DMS 273 (cell line): ENCODE data around the gene CYP46A1.

Experiments
- DNase-seq: peaks from one replicate; lab custom pipeline; 2025; ENCODE audit not compliant: unreplicated experiment; lab: John Stamatoyannopoulos, UW

CYP46A1 gene

DNA sequence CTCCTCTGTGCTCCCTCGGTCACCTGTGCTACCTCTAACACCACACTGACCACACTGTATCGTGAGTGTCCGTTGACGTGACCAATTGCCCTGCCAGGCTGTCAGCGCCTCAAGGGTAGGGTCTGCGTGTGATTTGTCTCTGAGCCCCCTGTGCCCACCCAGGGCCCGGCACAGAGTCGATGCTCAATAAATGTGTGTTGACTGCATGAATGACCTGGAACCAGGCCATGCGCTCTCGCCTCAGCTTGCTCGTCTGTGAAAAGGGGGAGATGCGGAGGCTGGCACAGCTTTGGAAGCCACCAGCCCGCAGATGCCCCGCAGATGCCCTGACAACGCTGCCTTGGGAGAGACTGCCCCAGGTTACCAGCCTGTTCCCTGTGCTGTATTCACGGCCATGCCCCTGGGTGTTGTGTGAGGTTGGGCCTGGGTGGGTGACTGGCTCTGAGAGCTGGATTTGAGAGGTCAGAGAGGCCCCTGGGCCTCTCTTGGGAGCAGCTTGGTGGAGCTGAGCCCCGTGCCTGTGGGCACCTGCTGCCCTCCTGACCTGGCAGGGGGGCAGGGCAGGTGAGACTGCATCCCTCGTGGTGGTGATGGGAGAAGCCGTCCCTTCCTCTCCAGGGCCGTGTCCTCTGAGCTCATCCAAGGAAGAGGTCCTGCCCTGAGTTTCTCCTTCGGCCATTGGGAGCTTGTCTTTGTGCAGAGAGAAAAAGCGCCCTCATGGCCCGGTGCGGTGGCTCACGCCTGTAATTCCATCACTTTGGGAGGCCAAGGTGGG lies 43.2 kb downstream of the CYP46A1 start:
- DNase-seq: no peak

DNA sequence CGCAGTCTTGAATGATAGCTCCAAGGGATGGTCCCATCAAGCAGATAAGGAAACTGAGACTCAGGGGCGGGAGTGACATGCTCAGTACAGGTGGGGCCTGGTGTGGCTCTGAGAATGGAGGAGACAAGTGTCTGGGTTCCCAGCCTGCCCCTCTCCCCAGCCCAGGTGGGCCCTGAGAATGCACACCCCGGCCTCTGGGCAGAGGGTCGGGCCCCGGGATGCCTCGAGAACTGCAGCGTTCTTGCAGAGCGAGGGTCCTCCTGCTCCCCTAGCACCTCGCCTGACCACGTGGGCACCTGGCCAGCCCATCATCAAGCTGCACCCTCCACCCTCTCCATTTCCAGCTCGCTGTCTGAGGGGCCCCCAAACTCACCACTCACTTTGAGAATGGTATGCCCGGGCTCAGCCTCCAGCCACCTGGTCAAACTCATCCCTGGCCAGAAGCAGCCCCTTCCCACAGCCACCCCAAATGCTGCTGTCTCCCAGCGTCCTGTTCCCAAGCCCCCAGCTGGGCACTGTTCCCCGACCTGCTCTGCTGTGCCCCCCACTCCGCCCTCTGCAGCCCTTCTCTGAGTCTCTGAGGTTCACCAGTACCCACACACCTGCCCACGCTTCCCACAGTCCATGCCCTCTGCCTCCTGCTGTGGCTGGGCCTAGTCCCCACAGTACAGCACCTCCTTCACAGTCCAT lies 44.3 kb downstream of the CYP46A1 start:
- DNase-seq: no peak

DNA sequence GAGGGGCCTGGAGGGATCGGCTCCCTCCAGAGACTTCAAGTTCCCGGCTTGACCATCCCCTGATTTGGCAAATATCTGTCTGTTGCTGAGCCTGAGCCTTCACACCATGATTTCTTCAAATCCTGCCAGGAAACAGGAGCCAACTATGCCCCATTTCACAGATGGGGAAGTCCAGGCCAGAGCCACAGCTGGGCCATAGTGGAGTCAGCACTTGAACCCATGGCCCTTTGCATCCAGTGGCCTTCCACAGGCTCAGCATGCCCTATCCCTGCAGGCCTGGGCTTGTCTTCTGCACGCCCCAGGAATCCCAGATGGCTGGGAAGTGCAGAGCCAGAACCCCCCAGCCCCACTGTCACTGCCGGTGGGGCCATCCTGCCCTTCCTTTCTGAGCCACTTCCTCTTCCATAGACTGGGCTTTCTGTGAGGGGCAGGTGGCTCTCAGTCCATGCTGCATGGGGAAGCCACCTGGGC lies 44.9 kb downstream of the CYP46A1 start:
- no peak for DNase-seq

DNA sequence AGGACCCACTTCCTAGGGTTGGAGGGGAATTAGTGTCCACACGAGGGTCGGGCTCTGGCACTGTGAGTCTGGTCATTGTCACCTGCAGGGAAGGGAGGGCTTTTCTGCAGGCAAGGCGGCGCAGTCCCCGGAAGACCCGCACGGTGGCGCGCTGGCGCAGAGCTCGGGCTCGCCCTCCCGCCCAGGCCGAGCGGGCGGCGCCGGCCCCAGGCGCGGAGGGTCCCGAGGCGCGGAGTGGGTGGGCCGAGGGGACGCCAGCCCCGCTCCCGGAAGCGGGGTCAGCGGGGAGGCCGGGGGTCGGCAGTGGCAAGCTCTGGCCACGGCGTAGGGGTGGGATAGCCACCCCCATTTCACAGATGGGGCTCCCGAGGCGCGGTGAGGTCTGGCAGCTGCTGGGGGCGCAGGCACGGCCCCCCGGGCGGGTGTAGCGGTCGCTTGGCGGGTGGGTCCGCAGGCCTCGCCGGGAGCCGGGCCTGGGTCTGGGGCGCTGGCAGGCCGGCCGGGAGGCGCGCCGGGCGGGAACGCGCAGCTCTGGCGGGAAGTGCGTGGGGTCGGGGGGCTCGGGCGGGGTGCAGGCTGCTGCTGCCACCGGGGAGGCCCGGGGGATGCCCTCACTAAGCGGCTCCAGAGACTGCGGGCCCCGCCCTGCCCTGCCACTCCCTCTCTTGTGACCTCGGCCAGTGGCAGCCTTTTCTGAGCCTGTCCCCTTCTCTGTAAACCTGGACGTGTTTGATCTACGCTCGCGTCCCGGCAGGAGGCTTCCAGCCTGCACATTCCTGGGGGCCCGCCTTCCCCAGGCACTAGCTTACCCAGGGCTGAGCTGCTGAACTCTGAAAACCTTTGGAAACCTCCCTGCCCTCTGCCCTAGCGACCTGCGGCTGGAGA lies 46.1 kb downstream of the CYP46A1 start:
- peak; percentile 81 for DNase-seq

DNA sequence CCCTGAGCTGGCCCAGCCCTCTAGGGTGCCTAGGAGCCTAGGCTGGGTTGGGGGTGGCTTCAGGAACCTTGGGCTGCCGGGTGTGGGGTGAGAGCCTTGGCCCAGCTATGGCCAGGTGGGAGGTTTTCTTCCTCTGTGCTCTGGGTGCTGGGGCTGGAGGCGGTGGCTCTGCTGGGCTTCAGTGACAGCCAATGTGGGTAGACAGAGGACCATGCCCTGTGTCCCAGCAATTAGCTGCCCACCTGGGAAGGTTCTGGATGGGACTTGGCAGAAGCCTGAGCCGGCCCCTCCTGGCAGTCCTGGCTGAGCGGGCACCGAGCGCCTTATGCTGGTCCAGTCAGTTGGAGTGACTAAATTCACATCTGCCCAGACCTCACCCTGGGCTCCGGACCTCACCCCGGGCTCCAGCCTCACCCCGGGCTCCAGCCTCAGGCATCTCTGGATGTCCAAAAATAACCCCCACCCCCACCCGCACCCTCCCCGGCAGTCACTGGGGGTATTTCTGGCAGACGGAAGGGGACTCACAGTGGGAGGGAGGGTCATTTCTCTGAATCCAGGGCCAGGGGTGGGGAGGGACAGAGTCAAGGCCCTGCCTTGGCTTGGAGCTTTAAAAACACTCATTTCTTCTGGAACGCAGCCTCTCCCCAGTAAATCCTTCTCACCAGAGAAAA lies 46.9 kb downstream of the CYP46A1 start:
- DNase-seq: no peak

DNA sequence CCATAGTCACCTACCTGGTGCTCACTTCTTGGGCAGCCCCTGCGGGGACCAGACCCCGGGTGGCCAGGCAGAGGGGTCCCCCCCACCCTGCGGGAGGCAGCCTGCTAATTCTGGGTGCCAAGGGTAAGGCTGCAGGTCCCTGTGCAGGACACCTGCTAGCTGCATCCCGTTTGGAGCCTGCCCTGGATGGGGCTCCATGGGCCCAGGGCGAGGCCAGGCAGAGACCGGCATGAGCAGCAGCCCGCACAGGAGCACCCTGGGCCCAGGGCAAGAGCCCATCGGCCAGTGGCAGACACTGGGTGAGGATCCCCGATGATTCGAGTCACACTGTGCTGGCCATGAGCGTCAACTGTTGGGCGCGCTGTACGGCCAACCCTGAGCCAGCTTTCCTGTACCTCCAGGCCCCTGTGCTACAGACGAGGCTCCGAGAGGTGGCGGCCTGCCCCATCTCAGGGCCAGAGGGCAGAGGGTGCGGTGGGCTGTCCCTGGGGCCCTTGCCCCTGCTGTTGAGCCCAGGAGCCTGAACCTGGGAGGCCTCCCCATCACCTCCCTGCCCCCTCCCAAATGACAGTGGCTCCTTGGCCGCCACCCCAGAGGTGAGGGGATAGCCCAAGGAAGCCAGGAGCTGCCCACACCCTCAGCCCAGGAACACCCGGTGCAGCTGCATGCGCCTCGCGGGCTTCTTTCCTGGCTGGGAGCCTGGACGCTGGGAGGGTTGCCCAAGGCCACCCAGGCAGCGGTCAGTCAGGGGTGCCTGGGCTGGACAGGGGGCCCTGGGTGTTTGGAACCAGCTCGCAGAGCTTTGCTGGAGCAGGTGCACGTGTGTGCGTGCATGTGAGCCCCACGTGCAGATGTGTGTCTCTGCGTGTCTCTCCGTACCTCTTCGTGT lies 47.7 kb downstream of the CYP46A1 start:
- no peak for DNase-seq

DNA sequence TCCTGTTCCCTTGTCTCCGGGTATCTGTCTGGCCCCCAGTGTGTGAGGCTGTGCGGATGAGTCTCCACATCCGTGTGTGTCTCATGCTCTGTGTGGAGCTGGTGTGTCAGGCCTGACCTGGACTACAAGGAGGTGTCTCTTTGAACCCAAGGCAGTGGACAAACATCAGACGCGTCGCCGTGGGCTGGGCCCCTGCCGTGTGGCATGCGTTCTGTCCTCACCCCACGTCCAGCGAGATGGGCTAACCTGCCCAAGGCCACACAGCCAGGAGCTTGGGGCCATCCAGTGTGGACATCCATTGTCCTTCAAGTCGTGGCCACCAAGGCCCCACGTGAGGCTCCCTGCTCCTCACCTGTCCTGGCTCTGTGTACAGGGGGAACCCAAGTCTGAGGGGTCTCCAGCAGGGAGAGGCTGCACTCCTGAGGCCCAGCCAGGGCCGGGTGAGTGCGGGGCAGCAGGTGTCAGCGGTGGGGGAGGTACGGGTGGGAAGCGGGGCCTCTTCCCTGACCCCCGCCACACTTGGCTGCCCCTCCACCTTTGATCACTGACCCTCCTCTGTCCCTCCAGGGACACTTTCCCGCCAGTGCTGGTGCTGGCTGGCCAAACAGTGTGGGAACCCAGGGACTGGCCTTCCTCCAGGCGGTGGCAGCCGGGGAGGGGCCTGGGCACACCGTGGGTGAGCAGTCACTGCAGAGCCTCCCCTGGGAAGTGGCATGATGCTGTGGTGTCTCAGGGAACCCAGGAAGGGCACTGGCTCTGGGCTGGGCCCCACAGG lies 48.5 kb downstream of the CYP46A1 start:
- DNase-seq: no peak

DNA sequence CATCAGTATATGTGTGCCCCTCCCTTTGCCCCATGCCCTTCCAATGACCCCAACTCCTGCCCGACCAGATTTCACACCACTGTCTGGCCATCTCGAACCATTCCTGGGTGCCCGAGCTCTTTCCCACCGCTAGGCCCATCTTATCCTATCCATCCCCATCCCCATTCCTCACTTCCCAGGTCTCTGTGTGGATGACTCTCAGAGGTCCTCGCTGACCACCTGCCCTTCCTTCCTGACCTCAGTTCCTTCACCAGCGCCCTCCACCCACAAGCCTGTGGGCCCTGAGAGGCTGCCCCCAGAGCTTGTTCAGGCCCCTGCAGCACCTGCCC lies 49.1 kb downstream of the CYP46A1 start:
- no peak for DNase-seq

DNA sequence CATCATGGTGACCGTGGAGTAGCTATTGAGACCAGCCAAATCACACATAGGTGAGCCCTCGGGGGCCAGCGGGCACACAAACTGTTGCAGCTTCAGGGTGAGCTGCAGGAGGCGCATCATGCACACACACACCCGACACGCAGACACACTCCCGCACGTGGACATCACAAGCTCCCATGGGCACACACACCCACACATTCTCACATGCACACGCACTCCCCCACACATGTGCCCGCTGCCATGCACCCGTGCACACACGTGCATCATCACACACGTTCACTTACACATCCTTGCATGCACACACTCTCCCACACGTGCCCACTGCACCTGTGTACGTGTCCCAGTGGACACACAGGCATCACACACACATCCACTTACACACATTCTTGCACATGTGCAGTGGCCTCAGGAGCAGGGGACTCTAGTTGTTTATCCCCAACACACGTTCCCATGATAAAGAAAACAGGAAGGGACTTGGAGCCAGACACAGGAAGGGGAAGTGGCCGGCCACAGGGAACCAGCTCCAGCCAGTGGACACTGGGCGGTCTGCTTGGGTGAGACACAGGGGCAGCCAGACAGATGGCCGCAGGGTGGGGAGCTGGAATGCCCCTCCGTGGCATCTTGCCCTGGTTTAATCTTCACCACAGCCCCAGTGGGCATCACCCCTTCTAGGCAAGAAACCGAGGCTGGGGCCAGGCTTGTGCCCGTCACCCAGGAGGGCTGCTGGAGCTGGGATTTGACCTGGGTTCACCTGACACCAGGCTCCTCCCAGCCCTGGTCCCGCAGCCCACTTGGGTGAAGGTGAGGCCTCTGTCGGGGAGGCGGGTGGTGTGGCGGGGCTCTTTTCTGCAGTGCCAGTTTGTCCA lies 49.7 kb downstream of the CYP46A1 start:
- no peak for DNase-seq

DNA sequence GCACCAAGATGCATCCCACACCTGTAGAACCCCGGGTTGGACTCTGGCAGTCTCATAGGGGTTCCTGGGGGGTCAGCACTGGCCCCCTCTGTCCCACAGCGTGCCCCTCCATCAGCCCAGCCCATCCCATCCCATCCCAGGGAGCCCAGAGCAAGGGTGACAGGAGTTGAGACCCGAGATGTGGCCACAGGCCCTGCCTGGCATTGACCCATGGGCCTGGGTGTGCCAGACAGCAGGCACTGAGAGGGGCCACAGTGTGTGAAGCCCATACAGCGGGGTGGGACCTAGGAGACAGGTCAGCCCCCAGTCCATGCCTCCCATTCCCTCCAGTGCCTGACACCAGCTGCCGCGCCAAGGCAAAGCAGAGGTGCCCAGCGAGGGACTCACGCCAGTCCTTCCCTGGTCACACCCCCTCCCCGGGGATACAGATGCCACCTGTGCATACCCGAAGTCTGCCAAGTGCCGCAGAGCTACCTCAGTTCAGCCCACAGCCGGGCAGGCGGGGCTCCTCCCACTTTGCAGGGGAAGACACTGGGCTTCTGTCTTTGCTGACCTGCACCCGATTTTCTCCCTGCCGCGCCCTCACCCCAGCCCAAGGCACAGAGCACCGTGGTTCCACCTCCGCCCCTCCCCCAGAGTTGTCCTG lies 50.4 kb downstream of the CYP46A1 start:
- peak; percentile 78 for DNase-seq

DNA sequence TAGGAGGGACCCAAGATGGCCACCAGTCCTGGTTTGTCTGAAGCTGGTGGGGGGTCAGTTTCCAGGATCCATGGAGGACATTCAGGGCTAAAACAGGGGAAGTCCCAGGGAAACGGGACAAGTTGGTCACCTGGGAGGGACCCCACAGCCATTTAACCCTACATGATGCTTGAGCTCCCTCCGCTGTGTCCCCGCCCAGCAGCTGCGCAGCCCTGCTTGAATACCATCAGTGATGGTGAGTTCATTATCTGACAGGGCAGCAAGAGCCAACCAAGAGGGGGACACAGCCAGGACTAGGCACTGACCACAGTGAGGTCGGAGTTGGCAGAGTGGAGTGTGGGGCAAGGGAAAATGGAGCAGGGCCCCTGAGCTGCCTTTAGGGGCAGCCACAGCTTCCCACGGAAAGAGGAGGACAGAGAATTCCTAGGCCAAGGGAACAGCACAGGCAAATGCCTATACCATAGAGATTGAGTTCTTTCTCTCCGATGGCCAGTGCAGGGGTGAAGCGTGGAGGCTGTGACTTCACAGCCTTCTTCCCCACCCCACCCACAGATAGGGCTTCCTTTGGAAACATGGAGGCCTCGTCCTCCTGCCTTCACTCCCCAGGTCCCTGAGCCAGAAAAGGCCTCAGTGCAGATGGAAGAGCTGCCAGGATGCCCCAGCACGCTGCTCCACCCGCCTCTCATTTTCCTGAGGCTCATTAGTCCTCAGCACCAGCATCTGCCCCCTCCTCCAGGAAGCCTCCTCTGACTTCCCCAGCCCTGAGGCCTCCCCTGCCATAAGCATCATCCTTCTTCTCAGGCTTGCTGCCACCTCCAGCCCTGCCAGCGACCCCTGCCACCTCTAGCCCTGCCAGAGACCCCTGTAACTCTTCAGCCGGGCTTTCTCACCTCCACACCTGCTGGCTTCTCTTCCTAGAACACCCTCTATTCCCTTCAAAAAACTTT lies 51.4 kb downstream of the CYP46A1 start:
- no peak for DNase-seq

DNA sequence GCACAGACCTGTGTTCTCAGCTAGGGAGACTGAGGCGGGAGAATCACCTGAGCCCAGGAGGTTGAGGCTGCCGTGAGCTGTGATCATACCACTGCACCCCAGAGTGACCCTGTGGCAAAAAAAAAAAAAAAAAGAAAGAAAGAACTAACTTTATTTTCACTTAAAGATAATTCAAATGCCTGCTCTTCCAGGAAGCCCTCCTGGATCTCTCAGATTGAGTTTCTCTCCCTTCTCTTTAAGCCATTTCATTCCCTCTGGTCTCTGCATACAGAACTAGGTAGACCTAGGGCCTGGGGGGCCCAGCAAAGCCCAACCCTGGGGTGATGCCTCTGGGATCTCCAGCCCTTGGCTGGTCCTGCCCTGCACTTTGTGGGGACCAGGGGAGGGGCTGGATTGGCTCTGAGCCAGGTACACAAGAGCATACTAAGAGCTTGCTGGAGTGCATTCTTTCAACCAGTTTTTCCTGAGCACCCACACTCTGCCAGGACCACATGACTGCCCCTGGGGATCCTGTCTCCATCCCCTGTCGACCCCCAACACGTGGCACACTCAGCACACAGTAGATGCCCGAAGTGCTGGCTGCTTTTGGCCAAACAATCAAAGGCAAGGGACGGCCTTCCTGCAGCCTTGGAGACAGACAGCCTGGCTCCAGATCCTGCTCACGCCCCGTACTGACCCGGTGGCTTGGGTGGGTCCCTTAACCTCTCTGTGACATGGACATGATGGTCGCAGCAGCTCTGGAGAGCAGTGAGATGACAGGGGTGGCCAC lies 52.7 kb downstream of the CYP46A1 start:
- no peak for DNase-seq

DNA sequence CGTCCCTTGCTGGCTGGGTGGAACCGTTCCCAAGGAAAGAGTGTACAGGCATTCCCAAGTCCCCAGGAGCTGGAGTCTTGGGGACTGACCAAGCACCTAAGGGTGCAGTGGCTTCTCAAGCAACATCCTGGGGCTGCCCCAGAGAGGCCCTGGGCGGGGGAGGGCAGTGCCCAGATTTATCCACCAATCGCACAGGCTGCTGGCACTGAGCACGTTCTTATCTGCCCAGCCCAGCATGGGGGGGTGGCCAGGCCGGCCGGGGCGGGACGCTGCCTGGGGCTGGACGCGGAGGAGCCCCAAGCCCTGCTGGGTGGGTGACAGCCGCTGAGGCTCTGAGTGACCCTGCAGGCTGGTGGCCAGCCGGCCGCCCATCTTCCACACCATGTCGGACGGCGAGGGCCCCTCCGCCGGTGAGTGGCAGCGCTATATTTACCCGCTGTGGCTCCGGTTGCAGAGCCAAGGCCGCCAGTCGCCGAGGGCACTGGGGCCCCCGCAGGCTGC lies 53.4 kb downstream of the CYP46A1 start:
- no peak for DNase-seq

DNA sequence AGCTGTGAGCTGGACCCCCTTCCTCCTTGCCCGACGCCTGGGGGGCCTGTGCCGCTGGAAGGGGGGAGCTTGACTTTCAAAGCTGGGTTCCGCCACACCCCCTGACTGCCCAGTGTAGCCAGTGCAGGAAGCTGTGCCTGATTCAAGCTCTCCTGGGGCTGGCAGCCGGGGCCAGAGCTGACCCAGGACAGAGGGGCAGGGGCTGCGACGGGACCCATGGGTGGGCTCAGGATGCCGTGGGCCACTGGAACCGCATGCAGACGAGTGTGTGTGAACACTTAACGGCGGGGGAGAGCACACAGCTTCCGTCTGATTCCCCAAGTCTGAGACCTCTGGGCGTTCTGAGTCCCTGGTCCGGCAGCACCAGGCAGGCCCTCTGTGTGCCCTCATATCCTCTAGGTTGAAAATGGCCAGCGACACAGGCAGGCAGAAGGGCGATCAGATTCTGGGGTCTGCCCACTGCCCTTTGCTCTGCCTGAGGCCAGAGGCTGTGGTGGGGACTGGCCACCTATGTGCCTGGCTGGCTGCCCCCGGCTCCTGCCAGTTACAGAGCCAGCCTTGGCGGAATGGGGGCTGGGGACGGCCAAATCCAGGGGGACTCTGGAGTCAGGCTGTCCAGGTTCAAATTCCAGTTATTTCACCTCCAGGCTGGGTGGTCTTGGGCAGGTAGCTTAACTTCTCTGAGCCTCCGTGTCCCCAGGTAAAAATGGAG lies 54.0 kb downstream of the CYP46A1 start:
- DNase-seq: no peak

DNA sequence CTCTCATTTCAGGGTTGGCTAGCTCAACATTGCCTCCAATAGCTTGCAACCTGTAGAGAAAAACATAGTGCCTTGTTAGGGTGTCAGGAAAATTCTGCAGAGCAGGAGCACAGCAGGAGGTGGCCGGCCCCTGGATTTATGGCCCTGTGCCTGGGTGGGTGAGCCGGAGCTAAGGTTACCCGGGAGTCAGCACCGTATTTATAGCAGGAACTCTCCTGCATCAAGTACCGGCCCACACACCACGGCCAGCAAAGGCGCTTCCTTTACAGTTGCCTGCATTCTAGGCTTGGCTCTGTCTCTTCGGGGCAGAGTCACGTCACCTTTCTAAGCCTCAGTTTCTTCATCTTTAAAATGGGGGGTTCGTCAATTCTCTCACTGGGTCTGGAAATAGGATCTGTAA lies 56.3 kb downstream of the CYP46A1 start:
- no peak for DNase-seq
